GM12801 (cell line): ENCODE results near the gene SLC37A3.

Experiments used
- CTCF ChIP-seq: IDR thresholded peaks from one replicate; pipeline ENCODE4 v1.5.1; 2011; ENCODE audit warnings: control low read depth; ENCODE audit not compliant: insufficient read length; ENCODE audit errors: extremely low read depth

SLC37A3 gene

DNA sequence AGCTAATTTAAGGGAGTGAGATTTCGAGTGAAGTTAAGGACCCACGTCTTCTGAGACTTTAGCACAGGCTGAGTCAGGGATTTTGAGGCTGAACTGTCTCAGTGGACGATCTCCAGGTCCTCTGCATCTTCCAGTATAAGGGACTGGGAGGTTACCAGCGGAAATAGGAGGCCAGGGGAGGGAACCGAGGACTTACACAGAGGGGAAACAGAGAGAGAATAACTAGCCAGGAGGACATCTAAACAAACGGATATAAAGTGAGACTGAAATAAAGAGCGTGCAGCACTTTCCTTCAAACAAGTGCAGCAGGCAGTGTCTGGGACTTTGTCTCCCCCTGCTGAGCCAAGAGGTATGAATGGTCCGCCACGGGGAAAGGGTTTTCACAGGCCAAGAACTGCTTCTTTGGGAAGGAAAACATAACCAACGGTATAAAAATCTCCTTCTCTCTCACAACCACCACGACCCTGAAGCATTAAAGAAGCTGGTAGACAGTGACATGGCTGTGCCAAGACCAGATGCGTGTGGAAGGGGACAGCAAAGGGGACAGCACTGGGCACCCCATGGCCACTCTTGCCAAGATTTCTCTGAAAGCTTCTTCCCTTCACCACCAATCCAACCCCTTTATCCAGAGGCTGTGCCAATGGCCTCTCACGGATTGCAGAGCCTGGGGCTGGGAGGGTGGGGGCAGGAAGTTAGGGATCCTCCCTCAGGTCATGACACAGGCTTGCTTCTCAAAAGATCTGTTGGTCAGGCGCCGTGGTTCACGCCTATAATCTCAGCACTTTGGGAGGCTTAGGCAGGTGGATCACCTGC lies 72.0 kb downstream of the SLC37A3 start:
- no peak for TF ChIP-seq CTCF

GRCh38 chr7:140325600-140325999 lies 72.7 kb downstream of the SLC37A3 start:
- TF ChIP-seq CTCF, result no peak

GRCh38 chr7:140324714-140325113 lies 73.6 kb downstream of the SLC37A3 start:
- no peak for TF ChIP-seq CTCF

GRCh38 chr7:140322759-140323158 lies 75.6 kb downstream of the SLC37A3 start:
- TF ChIP-seq CTCF, result no peak

DNA sequence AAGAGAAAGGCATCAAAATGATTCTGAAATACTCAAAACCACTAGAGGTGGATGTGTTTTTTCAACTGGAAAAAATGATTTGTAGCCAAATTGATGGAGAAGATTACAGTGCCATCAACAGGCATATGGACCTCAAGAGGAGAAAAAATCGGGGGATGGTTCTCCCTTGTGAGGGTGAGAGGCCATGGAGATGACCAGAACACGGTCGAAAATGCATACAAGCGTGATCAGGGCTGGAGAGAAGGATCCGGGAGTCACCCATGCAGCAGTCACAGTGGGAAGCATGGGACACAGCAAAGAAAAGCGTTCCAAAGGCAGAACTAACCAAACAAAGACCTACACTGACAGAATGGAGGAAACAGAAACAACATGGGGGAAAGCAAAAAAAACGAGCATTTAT lies 80.3 kb downstream of the SLC37A3 start:
- no peak for TF ChIP-seq CTCF

DNA sequence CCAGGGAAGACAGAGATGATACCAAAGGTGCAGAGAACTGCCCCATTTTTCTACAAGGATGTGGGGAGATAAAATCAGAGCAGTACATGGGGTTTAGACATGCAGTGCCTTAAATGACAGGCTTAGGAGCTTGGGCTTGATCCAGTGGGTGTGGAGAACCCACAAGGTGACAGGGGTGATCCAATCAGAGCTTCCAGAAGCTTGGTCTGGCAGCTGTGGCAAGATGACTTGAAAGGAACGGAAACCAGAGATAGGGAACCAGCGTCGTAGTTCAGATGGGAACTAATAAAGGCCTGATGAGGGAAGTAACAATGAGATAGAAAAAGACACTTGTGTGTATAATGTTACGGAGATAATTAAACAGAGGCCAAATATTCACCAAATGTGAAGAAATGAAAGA lies 80.7 kb downstream of the SLC37A3 start:
- TF ChIP-seq CTCF, result no peak

DNA sequence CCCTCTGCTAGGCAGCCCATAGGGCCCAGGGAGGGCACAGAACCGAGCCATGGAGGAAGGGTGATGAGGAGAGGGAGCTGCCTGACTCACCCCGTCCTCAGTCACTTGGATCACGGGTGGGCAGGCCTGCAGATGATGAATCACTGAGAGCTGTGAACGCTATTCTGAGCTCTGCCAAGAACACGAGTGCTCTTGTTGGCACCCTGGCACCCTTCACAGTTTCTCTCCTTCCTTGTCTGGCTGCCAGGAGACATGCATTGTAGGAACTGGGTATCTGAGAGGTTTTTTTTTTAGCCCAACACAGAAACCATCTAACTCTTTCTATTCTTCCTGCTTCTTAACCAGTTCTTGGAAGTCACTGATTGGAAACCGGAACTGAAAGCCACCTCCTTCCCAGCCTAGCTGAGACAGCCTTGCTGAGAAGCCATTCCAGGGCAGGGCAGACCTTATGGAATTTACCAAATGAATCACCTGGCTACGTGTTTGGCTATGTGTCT lies 82.1 kb downstream of the SLC37A3 start:
- no peak for TF ChIP-seq CTCF
